Stimulated activated CD4-positive, alpha-beta T cell treated with anti-CD3 and anti-CD28 coated beads, Interleukin-1b, Interleukin-23, amount 100 ng/mL, for 48 hours (primary cell): ENCODE results near the gene MYO18B.

Experiments used
- DNase-seq: peaks from one replicate; pipeline ENCODE4 v3.0.0-alpha.2; 2020

MYO18B gene

DNA sequence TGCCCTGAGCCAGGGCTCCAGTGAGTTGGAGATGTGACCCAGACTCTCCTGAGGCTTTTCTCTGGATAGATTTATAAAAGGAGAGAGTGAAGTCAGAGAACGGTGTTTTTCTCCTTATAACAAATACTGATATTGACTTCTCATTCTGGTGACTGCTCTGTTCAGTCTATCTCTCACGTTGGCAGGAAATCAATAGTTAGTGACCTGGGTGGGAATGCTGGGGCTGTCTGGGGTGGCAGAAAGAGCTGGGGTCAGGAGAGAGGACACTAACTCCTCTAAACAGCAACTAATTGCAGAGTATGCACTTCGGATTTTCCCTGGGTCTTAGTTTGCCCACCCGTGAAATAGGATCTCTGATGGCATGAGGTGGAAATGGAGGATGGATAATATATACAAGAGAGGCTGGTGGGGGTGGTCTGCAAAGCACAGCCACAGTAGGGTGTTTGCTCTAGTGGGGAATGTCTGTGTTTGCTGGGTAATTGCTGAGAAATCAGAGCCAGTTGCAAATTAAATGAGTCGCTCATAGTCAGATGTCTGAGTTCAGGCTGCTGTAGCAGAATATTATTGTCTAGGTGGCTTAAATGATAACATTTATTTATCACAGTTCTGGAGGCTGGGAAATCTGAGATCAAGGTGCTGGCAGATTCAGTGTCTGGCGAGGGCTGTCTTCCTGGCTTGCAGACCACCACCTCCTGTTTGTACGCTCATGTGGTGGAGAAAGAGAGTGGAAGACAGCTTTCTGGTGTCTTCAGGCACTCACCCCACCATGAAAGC lies 167.8 kb downstream of the MYO18B start:
- DNase-seq: no peak

DNA sequence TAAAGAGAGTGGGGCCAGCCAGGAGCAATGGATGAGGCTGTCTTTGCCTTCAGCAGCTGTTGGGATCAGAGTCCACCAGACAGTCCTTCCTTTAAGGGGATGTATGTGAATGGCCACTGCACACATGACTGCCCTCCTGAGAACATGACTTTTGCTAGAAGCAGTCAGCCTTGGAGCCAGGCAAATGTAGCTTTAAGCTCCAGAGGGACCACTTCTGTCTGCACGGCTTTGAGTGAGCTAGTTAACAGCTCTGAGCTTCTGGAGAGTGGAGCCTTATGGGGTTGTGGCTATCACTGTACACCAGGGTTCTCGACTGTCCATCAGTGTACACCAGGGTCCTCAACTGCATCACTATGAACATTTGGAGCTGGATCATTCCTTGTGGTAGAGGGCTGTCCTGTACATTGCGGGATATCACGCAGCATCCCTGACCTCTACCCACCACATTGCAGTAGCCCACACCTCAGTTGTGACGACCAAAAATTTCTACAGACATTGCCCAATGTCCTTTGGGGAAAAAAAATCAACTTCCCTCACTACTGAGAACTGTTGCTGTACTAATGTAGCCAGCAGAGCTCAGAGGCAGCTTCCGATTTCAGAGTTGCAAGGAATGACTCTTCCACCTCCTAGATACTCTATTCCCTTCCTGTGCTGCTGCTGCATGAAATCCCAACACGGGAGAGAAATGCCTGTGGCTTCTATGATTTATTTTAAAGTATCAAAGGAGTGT lies 169.4 kb downstream of the MYO18B start:
- no peak for DNase-seq

DNA sequence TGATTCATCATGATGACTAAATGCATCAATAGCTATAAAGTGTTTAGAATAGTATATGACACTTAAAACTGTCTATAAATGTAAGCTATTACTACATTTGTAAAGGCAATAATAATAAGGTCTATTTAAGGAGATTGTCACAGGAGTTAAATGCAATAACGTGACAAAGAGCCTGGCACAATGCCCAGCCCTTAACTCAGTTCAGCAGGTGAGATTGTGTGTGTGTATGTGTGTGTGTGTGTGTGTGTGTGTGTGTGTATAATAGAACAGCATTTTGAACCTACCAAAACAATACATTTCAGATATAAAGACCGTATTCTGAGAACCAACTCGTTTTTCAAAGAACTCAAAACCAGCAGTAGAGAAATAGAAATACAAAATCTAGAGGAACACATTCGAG lies 177.5 kb downstream of the MYO18B start:
- DNase-seq: no peak

DNA sequence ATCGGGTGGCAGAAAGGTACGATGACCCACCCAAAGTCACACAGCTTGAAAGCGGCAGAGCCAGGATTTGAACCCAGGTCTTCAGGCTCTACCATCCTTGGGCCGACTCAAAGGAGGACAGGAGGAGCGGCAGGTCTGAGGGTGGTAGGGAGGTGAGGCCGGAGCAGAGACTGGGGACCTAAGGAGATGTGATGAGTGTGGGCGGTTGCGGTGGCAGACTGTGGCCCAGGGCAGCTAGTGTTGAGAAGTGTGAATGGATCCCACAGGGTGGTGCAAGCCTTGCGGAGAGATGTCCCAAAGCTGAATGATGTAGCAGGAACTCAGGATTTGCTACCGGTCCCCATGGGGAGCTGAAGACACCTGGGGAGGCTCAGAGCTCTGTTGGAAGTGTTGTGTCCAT lies 180.2 kb downstream of the MYO18B start:
- no peak for DNase-seq

DNA sequence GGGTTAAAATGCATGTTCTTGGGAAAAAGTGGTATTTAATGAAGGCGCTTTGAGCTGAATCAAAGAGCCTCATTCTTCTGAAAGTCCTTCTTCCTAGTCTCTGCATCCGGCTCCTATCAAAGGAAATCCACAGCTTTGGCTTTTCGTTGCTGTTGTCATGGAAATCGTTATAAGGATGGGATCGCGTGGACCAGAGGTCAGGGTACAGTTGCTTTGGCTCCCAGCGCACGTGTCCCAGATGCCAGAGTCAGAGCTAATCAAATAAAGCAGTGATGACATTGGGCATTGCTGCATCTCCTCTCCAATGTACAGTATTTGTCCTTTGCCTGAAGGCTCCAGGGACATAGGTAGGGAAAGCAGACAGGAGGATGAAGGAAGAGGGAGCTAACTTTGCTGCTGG lies 181.9 kb downstream of the MYO18B start:
- no peak for DNase-seq

DNA sequence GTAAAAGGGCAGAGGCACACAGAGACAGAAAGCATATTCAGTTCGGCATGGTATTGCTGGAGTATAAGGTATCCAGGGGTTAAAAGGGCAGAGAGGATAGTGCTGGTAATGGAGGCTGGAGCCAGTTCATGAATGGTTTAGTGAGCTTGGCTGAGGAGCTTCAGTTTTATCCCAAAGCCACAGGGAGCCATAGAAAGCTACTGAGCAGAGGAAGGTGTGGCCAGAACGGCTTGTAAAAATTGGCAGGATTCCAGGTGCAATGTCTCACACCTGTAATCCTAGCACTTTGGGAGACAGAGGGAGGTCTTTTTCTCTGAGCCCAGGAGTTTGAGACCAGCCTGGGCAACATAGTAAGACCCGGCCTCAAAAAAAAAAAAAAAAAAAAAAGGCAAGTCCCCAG lies 186.1 kb downstream of the MYO18B start:
- DNase-seq: no peak

DNA sequence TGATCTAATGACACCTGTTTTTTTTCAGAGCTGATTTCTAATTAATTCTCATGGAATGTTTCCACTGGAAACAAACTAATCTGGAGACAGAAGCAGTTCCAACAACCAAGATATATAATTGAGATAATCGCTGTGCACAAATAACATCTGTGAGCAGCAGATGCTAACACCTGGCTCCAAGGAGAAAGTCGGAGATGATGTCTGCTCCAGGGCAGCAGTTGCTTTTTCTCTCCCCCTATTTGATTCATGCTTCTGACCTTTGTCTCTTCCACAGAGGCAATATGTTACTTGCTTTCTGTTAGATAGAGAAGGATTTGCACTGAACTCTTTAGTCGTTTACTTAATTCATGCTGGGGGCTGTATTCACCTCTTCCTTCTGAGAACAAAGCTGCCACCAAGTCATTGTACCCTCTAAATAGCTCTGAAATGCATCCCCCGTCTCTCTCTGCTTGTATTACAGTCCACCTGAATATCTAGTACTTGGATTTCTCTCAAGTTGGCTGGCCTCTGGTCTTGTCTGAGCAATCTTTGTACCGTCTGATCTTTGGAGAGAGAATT lies 187.4 kb downstream of the MYO18B start:
- DNase-seq: no peak

DNA sequence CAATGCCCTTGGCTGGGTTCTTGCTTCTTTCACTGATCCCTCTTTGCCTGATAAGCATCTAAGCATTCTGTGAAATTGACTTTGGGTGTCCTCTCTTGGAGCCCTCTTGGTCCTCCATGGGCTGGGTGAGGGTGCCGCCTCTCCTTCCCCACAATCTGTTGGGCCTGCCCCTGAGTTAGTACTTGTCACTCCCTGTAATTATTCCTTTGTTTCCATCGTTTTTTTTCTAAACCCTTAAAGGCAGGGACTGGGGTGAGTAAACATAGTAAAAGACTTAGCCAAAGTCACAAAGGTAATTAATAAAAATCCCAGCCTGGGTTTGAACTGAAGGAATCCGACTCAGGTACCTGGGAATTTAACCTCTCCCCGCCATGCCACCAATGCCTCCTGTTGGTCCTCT lies 188.1 kb downstream of the MYO18B start:
- DNase-seq: no peak

DNA sequence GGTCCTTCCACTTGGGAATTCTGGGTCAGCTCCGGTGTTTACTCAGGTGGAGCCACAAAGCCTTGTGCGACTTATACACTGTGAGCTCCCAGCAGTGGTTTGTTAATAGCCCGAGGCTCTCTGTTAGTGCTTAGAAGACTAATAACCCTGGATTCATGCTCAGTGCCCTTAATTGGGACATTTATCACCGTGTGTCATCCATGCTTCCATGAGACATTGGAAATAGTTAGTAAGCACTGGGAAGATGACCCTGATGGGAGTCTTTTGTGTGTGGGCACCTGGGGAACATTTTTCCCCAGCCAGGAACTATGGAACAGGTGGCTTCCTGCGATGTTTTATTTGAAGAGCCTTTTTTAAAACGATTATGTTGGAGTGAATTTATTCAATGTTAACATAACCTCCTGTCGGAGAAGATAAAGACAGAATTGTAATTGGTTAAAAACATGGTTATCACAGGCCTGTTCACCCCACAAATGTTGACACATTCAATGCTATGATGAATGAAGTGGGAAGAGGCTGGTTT lies 188.9 kb downstream of the MYO18B start:
- DNase-seq: no peak

DNA sequence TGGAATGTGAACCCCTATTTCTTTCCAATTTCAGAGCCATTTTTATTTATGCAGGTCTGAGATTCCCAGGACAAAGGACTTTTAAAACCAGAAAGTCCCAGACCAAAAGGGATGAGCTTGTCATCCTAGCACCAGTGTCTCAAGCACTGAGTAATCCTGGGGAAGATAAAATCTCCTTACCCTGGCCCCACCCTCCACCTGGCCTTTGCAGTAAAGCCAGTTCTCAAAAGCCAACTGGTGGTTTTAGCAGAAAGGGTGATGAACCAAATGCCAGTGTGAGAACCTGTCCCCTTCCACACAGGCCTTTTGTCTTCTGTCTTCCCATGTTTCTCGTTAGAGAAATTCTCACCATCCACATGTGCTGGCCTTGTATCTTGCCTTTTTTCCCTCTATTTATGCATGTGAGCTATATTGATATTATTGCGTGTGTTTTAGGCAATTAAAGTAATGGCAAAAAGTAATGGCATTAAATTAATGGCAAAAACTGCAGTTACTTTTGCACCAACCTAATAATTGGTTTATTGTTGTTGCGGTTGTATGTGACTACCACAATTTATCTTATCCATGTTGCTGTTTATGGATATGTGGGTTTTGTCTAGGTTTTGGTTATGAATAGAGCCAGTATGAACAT lies 191.3 kb downstream of the MYO18B start:
- DNase-seq: no peak

DNA sequence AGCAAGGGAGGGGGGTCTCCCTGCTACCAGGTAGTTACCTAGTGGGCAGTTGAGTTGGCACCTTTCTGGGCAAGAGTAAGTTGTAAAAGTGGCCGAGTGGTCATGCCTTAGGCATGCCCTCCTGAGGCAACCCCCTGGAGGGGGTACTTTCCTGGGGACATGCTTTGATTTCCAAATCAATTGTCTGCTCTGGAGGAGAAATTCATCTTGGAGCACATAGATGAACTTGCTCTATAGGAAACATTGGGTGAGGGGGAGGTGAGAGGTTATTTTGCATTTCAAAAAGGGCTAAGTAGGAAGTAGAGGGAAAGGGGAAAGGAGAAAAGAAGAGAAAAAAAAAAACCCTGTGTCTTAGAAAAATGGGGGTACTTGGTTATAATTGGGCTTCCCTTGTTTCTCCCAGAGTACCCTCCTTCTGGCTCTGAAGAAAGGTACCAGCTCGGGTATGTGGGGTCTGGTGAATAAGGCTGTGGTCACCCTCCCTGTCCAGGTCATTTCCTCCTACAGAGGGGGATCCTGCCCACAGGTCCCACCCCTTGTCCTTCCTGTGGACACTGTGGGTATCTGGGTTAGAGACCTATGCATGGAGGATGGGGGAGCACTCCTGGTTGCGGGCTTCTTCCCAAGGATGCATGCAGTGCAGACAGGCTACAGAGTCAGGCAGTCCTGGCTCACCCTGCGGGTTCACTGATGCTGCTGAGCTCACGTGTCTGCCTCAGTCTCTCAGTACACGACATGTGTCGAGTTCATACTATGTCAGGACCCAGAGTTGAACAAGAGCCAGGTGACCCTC lies 193.5 kb downstream of the MYO18B start:
- no peak for DNase-seq

DNA sequence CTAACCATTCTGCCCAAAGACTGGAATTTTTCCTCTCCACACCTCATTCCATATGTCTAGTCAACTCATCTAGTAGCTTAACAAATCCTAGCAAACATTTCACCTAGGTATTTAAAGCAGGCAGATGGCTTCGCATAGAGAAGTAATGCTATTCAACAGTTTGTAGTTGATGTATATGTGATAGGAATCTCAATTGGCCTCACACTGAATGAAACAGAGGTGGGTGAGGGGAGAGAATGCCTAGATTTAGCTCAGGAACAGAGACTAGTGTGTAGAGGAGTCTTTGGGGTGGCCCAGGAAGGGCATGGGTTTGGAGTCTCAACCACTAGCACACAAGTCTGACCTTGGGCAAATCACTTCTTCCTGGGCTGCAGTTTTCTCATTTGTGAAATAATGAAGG lies 196.2 kb downstream of the MYO18B start:
- DNase-seq: no peak

DNA sequence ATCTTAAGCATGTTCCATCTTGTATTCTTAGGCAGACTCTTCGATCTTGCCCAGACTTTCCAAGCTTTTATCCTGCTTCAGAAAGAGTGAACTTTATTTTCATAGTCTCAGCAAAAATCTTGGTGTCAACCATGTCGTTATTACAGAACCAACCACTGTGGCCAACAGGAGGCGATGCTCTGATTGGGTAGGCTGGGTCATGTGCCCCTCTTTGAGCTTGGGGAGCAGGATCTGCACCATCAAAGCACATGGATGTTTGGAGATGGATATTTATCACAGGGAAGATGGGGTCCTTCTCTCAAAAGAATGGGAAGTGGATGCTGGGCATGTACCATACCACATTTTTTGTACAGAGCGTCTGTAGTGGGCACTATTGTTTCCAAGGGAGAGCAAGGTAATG lies 197.4 kb downstream of the MYO18B start:
- no peak for DNase-seq

DNA sequence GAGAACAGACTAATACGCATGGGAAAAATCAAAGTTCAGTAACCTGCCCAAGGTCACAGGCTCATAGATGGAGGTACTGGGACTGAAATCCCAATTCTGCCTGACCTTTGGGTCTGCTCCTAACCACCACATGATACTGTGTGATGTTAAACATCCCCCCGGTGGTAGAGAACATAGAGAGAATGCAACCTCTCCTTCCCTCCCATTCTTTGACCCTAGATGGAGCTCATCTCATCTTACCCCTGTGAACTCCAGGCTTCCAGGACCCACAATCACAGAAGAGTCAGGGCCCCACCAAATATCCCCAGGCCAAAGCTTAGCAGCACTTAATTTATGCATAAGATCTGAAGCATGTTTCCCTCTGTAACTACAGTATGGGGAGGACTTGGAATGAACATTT lies 198.5 kb downstream of the MYO18B start:
- DNase-seq: no peak

DNA sequence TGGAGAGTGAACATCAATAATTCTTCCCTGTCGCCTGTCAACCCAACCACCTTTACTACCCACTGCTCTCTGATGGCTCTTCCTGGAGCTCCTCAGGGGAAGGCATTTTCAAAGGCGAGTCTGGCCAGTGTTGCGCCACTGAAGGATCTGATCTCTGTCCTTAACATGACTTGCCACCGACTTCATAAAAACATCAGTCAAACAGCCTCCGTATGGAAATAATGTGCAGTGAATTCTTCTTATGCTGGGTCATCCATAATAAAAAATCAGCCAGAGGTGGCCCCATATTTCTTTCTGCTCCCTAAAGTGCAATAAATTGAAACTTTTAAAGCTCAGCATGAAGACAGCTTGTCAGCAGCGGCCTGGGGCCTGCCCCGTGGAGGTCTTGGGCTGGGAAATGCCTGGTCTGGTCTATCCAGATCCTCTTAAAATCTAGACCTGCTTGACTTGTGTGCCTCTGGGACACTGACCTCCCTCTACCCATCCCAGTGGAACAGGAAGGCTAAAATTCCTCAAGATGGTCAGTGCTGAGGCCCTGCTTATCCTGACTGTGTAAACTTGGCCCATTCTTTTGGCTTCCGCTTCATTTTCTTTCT lies 199.5 kb downstream of the MYO18B start:
- DNase-seq: no peak

DNA sequence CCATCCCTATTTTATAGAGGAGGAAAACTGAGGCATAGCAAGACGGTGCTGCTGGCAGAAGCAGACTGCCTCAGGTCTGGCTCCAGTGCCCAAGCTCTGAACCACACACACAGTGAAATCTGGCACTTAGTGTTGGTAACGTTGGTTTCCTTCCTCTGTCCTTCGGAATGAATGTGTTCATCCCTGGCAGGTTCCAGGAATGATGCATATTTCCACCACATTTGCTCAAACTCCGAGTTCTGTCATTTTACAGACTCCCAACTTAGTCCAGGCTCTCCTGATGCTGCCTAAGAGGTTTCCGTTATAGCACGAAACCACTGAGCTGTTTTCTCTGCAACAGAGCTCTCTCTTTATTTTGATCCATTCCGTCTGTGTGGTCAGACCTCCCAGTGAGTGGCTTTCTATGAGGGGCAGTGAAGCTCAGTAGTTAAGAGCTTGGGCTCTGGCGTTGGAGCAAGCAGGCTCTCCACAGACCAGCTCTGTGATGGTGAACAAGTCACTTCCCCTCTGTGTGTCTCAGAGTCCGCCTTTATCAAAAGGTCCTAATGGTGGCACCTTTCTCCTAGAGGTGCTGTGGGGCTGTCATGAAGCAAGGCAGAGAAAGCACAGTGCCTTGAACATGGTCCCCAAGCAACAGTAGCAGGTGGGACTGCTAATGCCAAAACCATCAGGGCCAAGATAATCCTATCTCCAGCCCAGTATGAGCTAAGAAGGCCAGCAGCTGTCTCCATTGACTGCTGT lies 200.3 kb downstream of the MYO18B start:
- no peak for DNase-seq

DNA sequence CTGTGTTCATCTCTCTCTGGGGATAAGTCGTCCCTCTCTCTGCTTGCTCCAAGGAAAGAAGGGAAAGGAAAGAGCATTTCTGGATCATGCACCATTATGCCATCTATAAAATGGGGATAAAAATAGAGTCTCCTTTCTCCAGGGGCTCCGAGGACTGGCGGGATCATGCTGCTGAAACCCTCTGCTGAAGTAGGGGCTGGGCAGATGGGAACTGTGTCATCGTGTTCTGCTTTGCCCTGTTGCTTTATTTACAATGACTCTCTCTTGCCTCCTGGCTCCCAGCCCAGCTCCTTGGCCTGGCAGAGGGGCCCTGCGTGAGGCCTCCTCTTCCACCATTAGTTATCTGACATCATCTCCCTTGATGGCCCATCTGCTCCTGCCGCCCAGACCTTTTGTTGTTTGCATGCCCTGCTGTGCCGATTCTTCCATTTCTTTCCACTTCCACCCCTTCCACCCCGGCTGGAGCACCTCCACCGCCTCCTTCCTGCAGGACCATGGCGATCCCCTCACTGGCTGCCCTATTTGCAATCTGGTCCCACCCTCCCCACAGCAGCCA lies 200.9 kb downstream of the MYO18B start:
- DNase-seq: no peak

DNA sequence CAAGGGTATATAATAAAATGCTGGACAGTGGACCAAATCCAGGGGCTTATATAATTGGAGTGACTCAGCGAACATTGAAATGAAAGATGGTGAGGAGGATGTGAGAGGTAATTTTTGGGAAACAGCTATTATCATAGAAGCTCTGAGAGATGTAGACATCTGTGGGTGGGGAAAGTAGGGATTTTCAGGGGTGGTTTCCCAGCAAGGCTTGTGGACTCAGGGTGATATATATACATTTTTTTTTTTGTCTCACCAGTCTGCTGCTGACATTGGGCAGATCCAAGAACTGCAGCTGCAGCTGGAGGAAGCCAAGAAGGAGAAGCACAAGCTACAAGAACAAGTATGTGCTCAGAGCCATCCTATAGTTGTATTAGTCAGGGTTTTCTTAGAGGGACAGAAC lies 208.1 kb downstream of the MYO18B start:
- DNase-seq: no peak

DNA sequence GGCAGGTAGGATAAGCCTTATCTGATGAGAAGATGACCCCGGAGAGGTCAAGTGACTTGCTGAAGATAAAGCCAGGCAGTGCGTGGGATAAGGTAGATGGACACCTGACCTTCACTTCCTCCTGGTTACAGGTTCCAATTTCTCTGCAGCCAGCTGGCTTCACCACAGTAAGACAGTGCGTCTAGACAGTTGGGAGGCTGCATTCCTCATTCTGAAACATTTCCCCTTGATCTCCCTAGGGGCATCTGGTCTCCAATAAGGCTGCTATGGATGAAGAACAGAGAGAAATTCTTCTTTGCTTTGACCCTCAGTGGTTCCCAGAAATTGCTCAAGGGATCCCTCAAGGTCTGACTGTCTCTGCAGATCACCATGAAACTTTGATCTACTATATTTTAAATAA lies 211.3 kb downstream of the MYO18B start:
- DNase-seq: no peak

DNA sequence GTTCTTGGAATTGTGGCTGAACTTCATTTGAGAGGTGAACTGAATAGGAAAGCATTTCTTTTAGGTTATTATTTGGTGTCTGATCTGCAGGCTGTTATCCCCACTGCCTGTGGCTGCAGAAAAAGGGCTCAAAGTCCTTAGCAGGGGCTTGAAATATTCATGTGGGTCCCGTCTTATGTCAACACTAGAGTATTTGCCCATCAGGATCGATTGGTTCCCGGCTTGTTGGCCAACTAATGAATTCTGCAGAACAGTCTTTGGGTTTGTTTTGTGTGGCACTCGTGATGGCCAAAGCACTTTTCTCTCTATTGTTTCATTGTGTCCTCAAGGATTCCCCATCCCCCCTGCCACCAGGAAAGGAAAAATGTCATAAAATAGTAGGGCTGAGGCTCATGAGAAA lies 211.9 kb downstream of the MYO18B start:
- DNase-seq: no peak

DNA sequence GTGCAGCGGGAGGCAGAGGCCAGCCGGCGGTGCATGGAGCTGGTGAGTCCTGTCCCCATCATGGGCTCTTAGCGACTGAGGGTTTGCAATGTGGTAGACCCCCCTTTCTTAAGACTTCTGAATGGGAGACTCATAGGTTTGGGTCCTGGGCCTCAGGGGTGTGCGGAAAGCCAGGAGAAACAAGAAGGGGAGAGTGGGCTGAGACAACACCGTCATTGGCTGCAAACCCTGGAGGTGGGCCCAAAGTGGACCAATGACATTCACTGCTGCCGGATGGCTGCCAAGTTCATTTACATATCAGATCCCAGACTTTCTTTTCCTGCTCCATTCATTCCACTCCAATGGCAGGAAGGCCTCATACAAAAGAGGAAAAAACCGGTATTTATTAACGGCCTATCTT lies 213.3 kb downstream of the MYO18B start:
- no peak for DNase-seq
